HEK293 (cell line): ENCODE results near the gene NT5DC3.

ENCODE experiments used
- CTCF ChIA-PET: fragments of 350-600 bp; formaldehyde crosslinking; extraction: SDS; loops from one replicate; lab custom pipeline; 2021; ENCODE audit warnings: antibody characterized with exemption; lab: Yijun Ruan, JAX
- POLR2A ChIA-PET: fragments of 300-600 bp; formaldehyde crosslinking; extraction: SDS; loops from one replicate; lab custom pipeline; 2020; ENCODE audit warnings: antibody characterized with exemption, inconsistent platforms; lab: Yijun Ruan, JAX
- H3K27ac ChIP-seq: fragments of 200-500 bp; sonication (Bioruptor generic); 2 replicates; pipeline ENCODE4 v1.5.1; 2014; ENCODE audit warnings: low read depth, low read length, control low read depth, inconsistent platforms; ENCODE audit errors: extremely low read depth
- H3K36me3 ChIP-seq, 2 experiments: fragments of 200-500 bp in 1 of 2; sonication (Bioruptor generic) in 1 of 2; 1 replicate in 1 of 2; 2 replicates in 1 of 2; pipeline ENCODE4 v1.5.1; 2014 to 2017; ENCODE audit warnings: inconsistent platforms in 2 of 2, low read length in 2 of 2; ENCODE audit not compliant: control insufficient read depth in 2 of 2, insufficient read depth in 1 of 2
- H3K4me1 ChIP-seq: fragments of 200-500 bp; sonication (Bioruptor generic); 2 replicates; pipeline ENCODE4 v1.5.1; 2014; ENCODE audit warnings: mild to moderate bottlenecking, low read length, inconsistent platforms; ENCODE audit not compliant: control insufficient read depth, insufficient read depth
- H3K4me3 ChIP-seq: 2 replicates; pipeline ENCODE4 v1.5.1; 2011; ENCODE audit warnings: low read depth, mild to moderate bottlenecking, control low read depth, low read length, moderate library complexity
- H3K9me3 ChIP-seq: fragments of 200-500 bp; sonication (Bioruptor generic); 2 replicates; pipeline ENCODE4 v1.5.1; 2014; ENCODE audit warnings: low read depth, low read length, inconsistent platforms; ENCODE audit not compliant: control insufficient read depth, insufficient read depth
- GLI4 ChIP-seq: fragments of 450-650 bp; formaldehyde crosslinking; IDR thresholded peaks from 2 replicates; pipeline ENCODE4 v1.5.1; 2016; ENCODE audit warnings: missing biosample characterization, missing genetic modification characterization
- IKZF3 ChIP-seq: fragments of 450-650 bp; IDR thresholded peaks from 2 replicates; pipeline ENCODE4 v1.5.0; 2018; ENCODE audit warnings: missing biosample characterization, mild to moderate bottlenecking, missing genetic modification characterization, moderate library complexity
- KLF7 ChIP-seq: fragments of 450-650 bp; formaldehyde crosslinking; IDR thresholded peaks from 2 replicates; pipeline ENCODE4 v1.5.1; 2016; ENCODE audit warnings: missing biosample characterization, missing genetic modification characterization, borderline replicate concordance
- KLF9 ChIP-seq: fragments of 450-650 bp; formaldehyde crosslinking; IDR thresholded peaks from 2 replicates; pipeline ENCODE4 v1.5.1; 2016; ENCODE audit warnings: missing biosample characterization, missing genetic modification characterization, low read depth
- ZBTB6 ChIP-seq: fragments of 450-650 bp; formaldehyde crosslinking; IDR thresholded peaks from 2 replicates; pipeline ENCODE4 v1.5.1; 2017; ENCODE audit warnings: missing biosample characterization, missing genetic modification characterization
- ZFHX2 ChIP-seq: fragments of 450-650 bp; formaldehyde crosslinking; conservative IDR thresholded peaks from 2 replicates; pipeline ENCODE4 v1.5.1; 2016; ENCODE audit warnings: missing biosample characterization, missing genetic modification characterization
- ZNF138 ChIP-seq: fragments of 450-650 bp; formaldehyde crosslinking; IDR thresholded peaks from 2 replicates; pipeline ENCODE4 v1.5.1; 2016; ENCODE audit warnings: missing biosample characterization, missing genetic modification characterization, borderline replicate concordance
- ZNF146 ChIP-seq: fragments of 450-650 bp; formaldehyde crosslinking; IDR thresholded peaks from 2 replicates; pipeline ENCODE4 v1.5.1; 2016; ENCODE audit warnings: missing biosample characterization, missing genetic modification characterization
- ZNF16 ChIP-seq: fragments of 450-650 bp; formaldehyde crosslinking; IDR thresholded peaks from 2 replicates; pipeline ENCODE4 v1.5.1; 2016; ENCODE audit warnings: low read depth, missing biosample characterization, missing genetic modification characterization
- ZNF324 ChIP-seq: fragments of 450-650 bp; formaldehyde crosslinking; IDR thresholded peaks from 2 replicates; pipeline ENCODE4 v1.5.1; 2016; ENCODE audit warnings: missing biosample characterization, missing genetic modification characterization
- ZNF341 ChIP-seq: fragments of 450-650 bp; formaldehyde crosslinking; IDR thresholded peaks from 2 replicates; pipeline ENCODE4; 2016; ENCODE audit warnings: low read depth, missing biosample characterization, missing genetic modification characterization
- ZNF37A ChIP-seq: fragments of 450-650 bp; IDR thresholded peaks from 2 replicates; pipeline ENCODE4 v1.5.1; 2018; ENCODE audit warnings: missing biosample characterization, missing genetic modification characterization
- ZNF416 ChIP-seq: fragments of 450-650 bp; formaldehyde crosslinking; IDR thresholded peaks from 2 replicates; pipeline ENCODE4 v1.5.1; 2016; ENCODE audit warnings: missing biosample characterization, missing genetic modification characterization
- ZNF510 ChIP-seq: fragments of 450-650 bp; formaldehyde crosslinking; IDR thresholded peaks from 2 replicates; pipeline ENCODE4 v1.5.1; 2018; ENCODE audit warnings: mild to moderate bottlenecking, missing genetic modification characterization, missing biosample characterization; ENCODE audit not compliant: insufficient replicate concordance
- ZNF692 ChIP-seq: fragments of 450-650 bp; formaldehyde crosslinking; IDR thresholded peaks from 2 replicates; pipeline ENCODE4 v1.5.1; 2016; ENCODE audit warnings: missing biosample characterization, missing genetic modification characterization
- ZNF704 ChIP-seq: fragments of 450-650 bp; formaldehyde crosslinking; IDR thresholded peaks from 2 replicates; pipeline ENCODE4 v1.5.1; 2016; ENCODE audit warnings: missing biosample characterization, missing genetic modification characterization
- ZNF707 ChIP-seq: fragments of 450-650 bp; formaldehyde crosslinking; IDR thresholded peaks from 2 replicates; pipeline ENCODE4 v1.5.1; 2016; ENCODE audit warnings: missing biosample characterization, missing genetic modification characterization
- ZNF837 ChIP-seq: fragments of 450-650 bp; formaldehyde crosslinking; IDR thresholded peaks from 2 replicates; pipeline ENCODE4 v1.5.1; 2016; ENCODE audit warnings: missing biosample characterization, missing genetic modification characterization
- TF ChIP-seq, protein P1 (sequence below): fragments of 450-650 bp; formaldehyde crosslinking; IDR thresholded peaks from 2 replicates; pipeline ENCODE4 v1.5.1; 2016; ENCODE audit warnings: missing biosample characterization, missing genetic modification characterization

Gene NT5DC3

DNA sequence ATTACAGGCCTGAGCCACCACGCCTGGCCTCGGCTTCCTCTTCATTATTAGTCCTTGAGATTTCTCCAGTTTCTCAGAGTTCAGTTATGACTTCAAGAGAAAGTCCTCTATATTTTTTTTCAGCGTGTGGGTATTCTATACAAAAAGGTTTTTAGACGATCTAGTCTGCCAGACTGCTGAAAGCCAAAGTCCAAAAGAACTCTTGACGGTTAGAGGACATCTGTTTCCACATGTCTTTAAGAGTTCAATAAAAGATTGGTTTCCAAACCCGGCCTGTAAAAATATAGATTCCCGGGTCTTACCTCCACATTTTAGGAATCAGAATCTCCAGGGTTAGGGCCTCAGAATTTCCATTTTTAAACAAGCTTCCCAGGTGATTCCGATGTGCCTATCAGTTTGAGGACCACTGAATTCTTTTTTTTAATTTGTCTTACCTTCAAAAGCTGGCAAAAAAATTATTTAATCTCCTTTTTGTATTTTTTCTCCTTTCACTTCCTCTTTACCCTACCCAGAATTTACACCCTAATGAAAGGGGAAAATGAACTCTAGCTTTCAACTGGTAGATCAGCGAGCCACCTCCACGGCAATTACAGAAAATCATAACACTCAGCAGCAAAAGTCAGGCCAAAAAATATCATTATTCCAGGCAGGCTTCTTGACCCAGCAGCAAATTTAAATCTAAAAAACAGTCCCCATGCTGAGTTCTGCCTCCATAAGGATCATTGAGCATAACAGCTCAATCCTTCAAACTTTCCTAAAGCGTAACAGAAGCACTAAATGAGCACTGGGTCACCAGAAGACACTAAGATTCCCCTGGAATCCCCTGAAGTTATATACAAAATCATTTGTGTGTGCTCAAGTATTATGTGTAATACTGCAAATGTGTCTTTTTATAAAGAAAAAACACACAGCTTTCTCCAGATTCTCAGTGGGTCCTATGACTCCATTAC, 8.7 kb downstream of the NT5DC3 start:
- H3K9me3 ChIP-seq = no peaks in the 10 kb centered on the region
- POLR2A ChIA-PET = no interaction called here
- no peak for TF ChIP-seq ZNF707 (tag by site-specific recombination)
- no peak for TF ChIP-seq ZNF324
- TF ChIP-seq, protein P1, sequence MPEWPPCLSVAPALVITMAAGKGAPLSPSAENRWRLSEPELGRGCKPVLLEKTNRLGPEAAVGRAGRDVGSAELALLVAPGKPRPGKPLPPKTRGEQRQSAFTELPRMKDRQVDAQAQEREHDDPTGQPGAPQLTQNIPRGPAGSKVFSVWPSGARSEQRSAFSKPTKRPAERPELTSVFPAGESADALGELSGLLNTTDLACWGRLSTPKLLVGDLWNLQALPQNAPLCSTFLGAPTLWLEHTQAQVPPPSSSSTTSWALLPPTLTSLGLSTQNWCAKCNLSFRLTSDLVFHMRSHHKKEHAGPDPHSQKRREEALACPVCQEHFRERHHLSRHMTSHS (tag by site-specific recombination) = no peak
- no peak for TF ChIP-seq ZNF510 (tag by site-specific recombination)
- no peak for TF ChIP-seq GLI4 (tag by site-specific recombination)
- no peak for TF ChIP-seq IKZF3 (tag by site-specific recombination)
- TF ChIP-seq ZNF704 = no peak
- H3K4me3 ChIP-seq = no peak overlapping the region
- H3K4me1 ChIP-seq = peaks cover 7% of the 10 kb centered on the region
- no peak overlapping the region for H3K27ac ChIP-seq
- CTCF ChIA-PET = interaction anchor here (0.8 kb wide), 1 partner anchor 36 kb away, joined by 4 read pairs; no protein-coding TSS in a partner anchor
- no peaks in the 10 kb centered on the region for H3K36me3 ChIP-seq

DNA sequence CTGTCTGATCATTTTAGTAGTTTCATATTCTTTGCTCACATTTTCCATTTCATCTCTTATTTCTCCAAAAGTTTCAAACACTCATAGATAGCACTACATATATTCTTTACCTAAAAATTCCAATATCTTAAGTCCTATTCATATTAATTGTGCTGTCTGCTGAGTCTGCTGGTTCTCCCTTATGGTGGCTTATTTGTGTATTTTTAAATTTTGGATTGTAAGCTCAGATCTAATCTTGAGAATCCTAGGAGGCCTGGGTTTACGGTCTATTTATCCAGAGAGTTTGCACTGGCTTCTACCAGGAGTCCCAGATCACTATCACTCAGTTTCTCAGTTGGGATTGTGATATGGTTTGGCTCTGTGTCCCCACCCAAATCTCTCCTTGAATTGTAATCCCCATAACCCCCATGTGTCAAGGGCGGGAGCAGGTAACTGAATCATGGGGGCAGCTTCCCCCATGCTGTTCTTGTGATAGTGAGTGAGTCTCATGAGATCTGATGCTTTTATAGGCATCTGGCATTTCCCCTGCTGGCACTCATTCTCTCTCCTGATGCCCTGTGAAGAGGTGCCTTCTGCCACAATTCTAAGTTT, 10.2 kb downstream of the NT5DC3 start:
- Histone ChIP-seq H3K9me3 (no peaks in the 10 kb centered on the region), H3K36me3 (no peaks in the 10 kb centered on the region), H3K4me1 (peaks cover 7% of the 10 kb centered on the region), H3K27ac (no peak overlapping the region), H3K4me3 (no peak overlapping the region)
- CTCF ChIA-PET = no interaction called here
- no peak for TF ChIP-seq ZFHX2
- TF ChIP-seq, protein P1 (tag by site-specific recombination) = no peak
- TF ChIP-seq ZNF341 (tag by site-specific recombination) = no peak
- TF ChIP-seq KLF7 = no peak
- TF ChIP-seq ZNF837 = no peak
- no peak for TF ChIP-seq ZNF138 (tag by site-specific recombination)
- TF ChIP-seq ZNF510 (tag by site-specific recombination) = no peak
- TF ChIP-seq ZNF37A (tag by site-specific recombination) = no peak
- no peak for TF ChIP-seq ZBTB6 (tag by site-specific recombination)
- TF ChIP-seq ZNF416 (tag by site-specific recombination) = no peak
- no peak for TF ChIP-seq KLF9 (tag by site-specific recombination)
- TF ChIP-seq ZNF16 = no peak
- no peak for TF ChIP-seq ZNF692 (tag by site-specific recombination)
- no peak for TF ChIP-seq ZNF146
- POLR2A ChIA-PET = no interaction called here
